Measurements from ENCODE around the gene ITPKA.

The ITPKA gene

GRCh38 chr15:41483115-41483514 lies 10.6 kb upstream of the ITPKA start:
- FAIRE-seq, result no peak
- TF ChIP-seq CTCF (IDR thresholded peaks at IDR 0.05; ENCODE audit: insufficient read depth, missing control alignments), result no peak
- no peak for DNase-seq (ENCODE audit: insufficient read length, low spot score)

DNA sequence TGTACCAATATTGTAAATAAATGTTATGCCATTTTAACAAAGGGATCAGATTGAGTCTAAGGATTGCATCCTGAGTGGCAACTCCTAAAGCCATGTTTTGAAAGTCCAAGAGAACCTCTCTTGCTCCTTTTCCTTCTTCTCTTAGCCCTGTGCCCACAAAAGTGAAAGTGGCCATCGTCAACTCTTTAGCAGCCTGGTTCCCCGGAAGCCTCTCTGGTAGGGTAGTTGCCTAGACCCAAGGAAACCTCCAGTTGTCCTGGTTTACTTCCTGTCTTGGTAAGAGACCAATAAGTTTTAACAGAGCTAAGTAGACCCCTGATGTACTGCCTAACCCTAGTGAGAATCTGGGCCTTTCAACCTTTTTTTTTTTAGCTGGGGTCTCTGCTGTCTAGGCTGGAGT lies 10.2 kb upstream of the ITPKA start:
- no peak for DNase-seq (ENCODE audit: insufficient read length, low spot score)
- FAIRE-seq, result no peak
- no peak for TF ChIP-seq CTCF (IDR thresholded peaks at IDR 0.05; ENCODE audit: insufficient read depth, missing control alignments)

DNA sequence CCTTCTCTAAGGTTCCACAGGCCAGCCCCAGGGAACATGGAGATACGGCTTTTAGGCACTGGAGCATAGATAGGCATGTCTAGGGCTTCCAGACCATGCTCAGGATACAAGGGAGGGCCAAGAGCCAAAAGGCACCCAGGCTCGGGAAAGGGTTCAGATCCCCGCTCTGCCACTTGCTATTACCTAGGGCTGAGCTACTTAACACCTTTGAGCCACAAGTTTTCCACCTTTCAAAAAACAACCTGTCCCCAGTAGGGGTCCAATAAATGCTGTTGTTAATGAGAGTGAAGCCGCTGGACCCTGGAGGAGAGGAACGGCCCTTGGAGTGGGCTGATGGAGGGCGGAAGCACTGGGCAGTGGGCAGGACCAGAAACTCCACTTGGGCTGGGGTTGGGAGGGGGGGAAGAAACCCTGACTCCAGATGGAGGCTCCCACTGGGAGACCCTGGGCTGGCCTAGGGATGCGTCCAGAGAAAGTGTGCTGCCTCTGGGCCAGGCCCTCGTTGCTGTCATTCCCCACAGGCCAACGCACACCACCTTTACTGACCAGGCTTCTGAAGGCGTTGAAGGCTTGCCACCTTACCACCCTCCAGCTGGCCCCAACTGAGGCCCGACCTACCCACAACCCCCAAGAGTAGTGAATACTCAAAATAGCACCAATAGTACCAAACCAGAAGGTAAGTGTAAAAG lies 8.6 kb upstream of the ITPKA start:
- no peak for FAIRE-seq
- no peak for TF ChIP-seq CTCF (IDR thresholded peaks at IDR 0.05; ENCODE audit: insufficient read depth, missing control alignments)
- no peak for DNase-seq (ENCODE audit: insufficient read length, low spot score)

DNA sequence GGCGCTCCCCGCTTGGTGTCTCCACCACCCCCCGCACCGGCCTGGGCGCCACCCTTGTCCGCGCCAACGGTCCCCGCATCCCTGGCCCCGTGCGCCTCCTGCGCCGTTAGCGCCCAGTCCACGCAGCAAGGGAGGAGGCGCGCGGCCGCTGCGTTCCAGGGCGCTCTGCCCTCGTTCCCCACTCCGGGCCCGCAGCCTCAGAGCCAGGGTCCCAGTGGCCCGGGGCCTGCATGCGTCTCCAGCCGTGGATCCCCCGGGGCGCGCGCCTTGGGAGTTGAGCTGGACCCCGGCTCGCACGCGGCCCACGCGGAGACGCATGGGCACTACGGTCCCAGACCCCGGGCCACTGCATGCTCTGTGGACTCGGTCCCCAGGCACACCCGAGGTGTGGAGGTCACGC lies 7.4 kb upstream of the ITPKA start:
- FAIRE-seq (no peak), DNase-seq (ENCODE audit: insufficient read length, low spot score) (no peak)
- TF ChIP-seq CTCF (IDR thresholded peaks at IDR 0.05; ENCODE audit: insufficient read depth, missing control alignments), result no peak

DNA sequence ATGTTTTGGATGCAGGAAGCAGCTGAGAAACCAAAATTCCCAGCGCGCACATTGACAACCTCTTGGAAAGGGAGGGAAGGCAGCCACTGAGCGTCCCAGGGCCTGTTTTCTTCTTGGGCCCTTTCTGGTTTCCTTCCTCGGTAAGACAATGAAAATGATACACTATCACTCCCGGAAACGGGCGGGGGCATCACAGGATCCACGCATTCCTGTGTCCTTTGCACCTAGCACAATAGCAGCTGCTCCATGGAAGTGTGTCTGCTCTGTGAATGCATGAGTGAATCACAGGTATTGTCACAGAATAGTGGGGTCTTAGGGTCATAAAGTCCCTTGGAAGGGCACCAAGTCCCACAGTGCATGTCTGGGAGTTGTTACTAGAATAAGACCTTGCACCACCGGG lies 6.3 kb upstream of the ITPKA start:
- DNase-seq (ENCODE audit: insufficient read length, low spot score), result no peak
- FAIRE-seq, result no peak
- no peak for TF ChIP-seq CTCF (IDR thresholded peaks at IDR 0.05; ENCODE audit: insufficient read depth, missing control alignments)

DNA sequence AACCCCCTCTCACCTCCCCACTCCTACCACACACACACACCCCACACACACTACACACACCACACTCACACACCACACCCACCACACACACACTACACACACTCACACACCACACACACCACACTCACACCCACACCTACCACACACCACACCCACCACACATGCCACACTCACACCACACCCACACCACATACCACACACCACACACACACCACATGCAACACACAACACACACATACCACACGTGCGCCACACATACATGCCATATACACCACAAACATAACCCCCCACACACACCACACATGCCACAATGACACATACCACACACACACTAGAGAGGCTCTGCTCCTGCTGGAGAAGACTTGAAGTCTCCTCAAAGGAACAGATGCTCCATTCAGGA lies 5.9 kb upstream of the ITPKA start:
- FAIRE-seq, result no peak
- TF ChIP-seq CTCF (IDR thresholded peaks at IDR 0.05; ENCODE audit: insufficient read depth, missing control alignments), result no peak
- no peak for DNase-seq (ENCODE audit: insufficient read length, low spot score)

- no peak for TF ChIP-seq CTCF (IDR thresholded peaks at IDR 0.05; ENCODE audit: insufficient read depth, missing control alignments)
- no peak for FAIRE-seq
- no peak for DNase-seq (ENCODE audit: insufficient read length, low spot score)
These were observed 4.0 kb upstream of the ITPKA start for GRCh38 chr15:41489641-41490040.
